ENCODE results near the gene HBEGF.

The HBEGF gene

GRCh38 chr5:140294753-140295152 is 51.6 kb downstream of the HBEGF start:
- TF ChIP-seq ESRRG (CRISPR knock-in tag; IDR thresholded peaks at IDR 0.05): no peak
- no peak for TF ChIP-seq ZNF8 (CRISPR knock-in tag; IDR thresholded peaks at IDR 0.05)
- no peak for TF ChIP-seq OSR1 (CRISPR knock-in tag; IDR thresholded peaks at IDR 0.05)
- no peak for TF ChIP-seq RARB (CRISPR knock-in tag; IDR thresholded peaks at IDR 0.05)
- no peak for TF ChIP-seq GLIS3 (CRISPR knock-in tag; IDR thresholded peaks at IDR 0.05)
- TF ChIP-seq CREB5 (CRISPR knock-in tag; IDR thresholded peaks at IDR 0.05; ENCODE audit: low read depth): no peak
- ATAC-seq: no peak

DNA sequence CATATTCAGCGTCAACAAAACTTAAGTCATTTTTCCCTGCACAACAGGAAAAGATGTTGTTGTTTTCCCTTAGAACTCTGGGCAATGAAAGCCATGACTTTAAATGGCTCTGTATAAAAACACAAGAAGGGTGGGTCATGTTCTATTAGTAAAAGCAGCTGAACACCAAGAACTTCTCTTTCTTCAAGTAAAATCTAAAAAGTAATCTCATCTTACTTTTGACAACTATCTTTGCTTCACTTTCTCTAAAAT is 52.6 kb downstream of the HBEGF start:
- no peak for ATAC-seq
- TF ChIP-seq SNAI2 (CRISPR knock-in tag; IDR thresholded peaks at IDR 0.05) (0 out of 2 replicates have a peak, but pooled peaks have one; percentile 2), GLIS3 (CRISPR knock-in tag; IDR thresholded peaks at IDR 0.05) (no peak), PPARA (CRISPR knock-in tag; IDR thresholded peaks at IDR 0.05; ENCODE audit: borderline replicate concordance) (no peak), BACH2 (CRISPR knock-in tag; IDR thresholded peaks at IDR 0.05; ENCODE audit: borderline replicate concordance) (no peak), ZFP30 (CRISPR knock-in tag; IDR thresholded peaks at IDR 0.05) (no peak)

- ATAC-seq: no peak
- TF ChIP-seq ISL1 (CRISPR knock-in tag; IDR thresholded peaks at IDR 0.05) (peak; percentile 30; the same call in 1 of the 2 replicates), OSR1 (CRISPR knock-in tag; IDR thresholded peaks at IDR 0.05) (no peak), CSDC2 (CRISPR knock-in tag; IDR thresholded peaks at IDR 0.05) (peak; percentile 49; the same call in 1 of the 2 replicates), RARB (CRISPR knock-in tag; IDR thresholded peaks at IDR 0.05) (no peak), TSHZ2 (CRISPR knock-in tag; IDR thresholded peaks at IDR 0.05) (no peak), SNAI2 (CRISPR knock-in tag; IDR thresholded peaks at IDR 0.05) (0 out of 2 replicates have a peak, but pooled peaks have one; percentile 10), ZFP3 (CRISPR knock-in tag; IDR thresholded peaks at IDR 0.05) (no peak)
These were observed 53.1 kb downstream of the HBEGF start for GRCh38 chr5:140293091-140293848.

DNA sequence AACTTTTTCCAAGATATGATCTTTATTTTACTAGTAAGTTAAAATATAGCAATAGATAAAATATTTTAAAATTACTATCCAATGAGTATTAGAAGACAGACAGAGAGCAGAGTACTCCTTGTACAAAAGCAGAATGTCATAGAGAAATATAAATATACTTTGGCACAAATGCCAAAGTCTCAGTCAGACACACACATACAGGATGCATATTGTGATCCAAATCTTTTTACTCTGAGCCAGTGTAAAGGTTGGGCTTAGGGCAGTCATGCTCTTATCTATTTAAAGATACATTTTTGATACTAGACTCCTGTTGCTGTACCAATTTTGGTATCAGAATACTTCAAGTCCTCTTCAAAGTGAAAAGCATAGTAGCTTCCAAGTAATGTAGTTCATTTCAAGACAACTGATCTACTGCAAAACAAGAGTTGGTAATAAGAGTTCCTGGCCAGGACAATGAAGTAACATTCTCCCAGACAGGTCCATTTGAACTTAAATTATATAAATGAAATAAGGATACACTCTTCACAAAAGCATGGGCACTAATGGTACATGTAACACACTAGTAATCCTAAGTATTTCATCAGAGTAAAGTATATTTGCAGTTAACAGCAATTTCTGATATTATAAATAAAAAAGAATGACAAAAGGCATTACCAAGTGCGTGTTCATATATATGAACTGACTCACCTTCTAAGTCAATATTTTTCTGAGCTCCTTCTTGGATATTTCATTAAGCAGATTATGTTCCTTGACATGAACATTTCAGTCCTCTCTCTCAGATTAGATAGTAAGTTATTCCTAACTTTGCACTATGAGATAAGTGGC is 54.0 kb downstream of the HBEGF start:
- TF ChIP-seq RARB (CRISPR knock-in tag; IDR thresholded peaks at IDR 0.05) (no peak), BACH2 (CRISPR knock-in tag; IDR thresholded peaks at IDR 0.05; ENCODE audit: borderline replicate concordance) (no peak), ZFP30 (CRISPR knock-in tag; IDR thresholded peaks at IDR 0.05) (0 out of 2 replicates have a peak, but pooled peaks have one; percentile 8), ESRRG (CRISPR knock-in tag; IDR thresholded peaks at IDR 0.05) (no peak), ISL1 (CRISPR knock-in tag; IDR thresholded peaks at IDR 0.05) (peak; percentile 93), ZC3H10 (CRISPR knock-in tag; IDR thresholded peaks at IDR 0.05) (no peak), OSR1 (CRISPR knock-in tag; IDR thresholded peaks at IDR 0.05) (no peak), TOX (CRISPR knock-in tag; IDR thresholded peaks at IDR 0.05; ENCODE audit: borderline replicate concordance) (no peak), SNAI2 (CRISPR knock-in tag; IDR thresholded peaks at IDR 0.05) (0 out of 2 replicates have a peak, but pooled peaks have one; percentile 47), ZNF8 (CRISPR knock-in tag; IDR thresholded peaks at IDR 0.05) (no peak), CSDC2 (CRISPR knock-in tag; IDR thresholded peaks at IDR 0.05) (no peak), CREB5 (CRISPR knock-in tag; IDR thresholded peaks at IDR 0.05; ENCODE audit: low read depth) (peak; percentile 63; the same call in 1 of the 2 replicates), ZFP3 (CRISPR knock-in tag; IDR thresholded peaks at IDR 0.05) (peak; percentile 73)
- TF ChIP-seq, protein P1, sequence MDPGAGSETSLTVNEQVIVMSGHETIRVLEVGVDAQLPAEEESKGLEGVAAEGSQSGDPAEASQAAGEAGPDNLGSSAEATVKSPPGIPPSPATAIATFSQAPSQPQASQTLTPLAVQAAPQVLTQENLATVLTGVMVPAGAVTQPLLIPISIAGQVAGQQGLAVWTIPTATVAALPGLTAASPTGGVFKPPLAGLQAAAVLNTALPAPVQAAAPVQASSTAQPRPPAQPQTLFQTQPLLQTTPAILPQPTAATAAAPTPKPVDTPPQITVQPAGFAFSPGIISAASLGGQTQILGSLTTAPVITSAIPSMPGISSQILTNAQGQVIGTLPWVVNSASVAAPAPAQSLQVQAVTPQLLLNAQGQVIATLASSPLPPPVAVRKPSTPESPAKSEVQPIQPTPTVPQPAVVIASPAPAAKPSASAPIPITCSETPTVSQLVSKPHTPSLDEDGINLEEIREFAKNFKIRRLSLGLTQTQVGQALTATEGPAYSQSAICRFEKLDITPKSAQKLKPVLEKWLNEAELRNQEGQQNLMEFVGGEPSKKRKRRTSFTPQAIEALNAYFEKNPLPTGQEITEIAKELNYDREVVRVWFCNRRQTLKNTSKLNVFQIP (CRISPR knock-in tag; IDR thresholded peaks at IDR 0.05; ENCODE audit: borderline replicate concordance, low read depth): no peak
- TF ChIP-seq, protein P2, sequence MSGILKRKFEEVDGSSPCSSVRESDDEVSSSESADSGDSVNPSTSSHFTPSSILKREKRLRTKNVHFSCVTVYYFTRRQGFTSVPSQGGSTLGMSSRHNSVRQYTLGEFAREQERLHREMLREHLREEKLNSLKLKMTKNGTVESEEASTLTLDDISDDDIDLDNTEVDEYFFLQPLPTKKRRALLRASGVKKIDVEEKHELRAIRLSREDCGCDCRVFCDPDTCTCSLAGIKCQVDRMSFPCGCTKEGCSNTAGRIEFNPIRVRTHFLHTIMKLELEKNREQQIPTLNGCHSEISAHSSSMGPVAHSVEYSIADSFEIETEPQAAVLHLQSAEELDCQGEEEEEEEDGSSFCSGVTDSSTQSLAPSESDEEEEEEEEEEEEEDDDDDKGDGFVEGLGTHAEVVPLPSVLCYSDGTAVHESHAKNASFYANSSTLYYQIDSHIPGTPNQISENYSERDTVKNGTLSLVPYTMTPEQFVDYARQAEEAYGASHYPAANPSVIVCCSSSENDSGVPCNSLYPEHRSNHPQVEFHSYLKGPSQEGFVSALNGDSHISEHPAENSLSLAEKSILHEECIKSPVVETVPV (CRISPR knock-in tag; IDR thresholded peaks at IDR 0.05): no peak
- TF ChIP-seq, protein P3, sequence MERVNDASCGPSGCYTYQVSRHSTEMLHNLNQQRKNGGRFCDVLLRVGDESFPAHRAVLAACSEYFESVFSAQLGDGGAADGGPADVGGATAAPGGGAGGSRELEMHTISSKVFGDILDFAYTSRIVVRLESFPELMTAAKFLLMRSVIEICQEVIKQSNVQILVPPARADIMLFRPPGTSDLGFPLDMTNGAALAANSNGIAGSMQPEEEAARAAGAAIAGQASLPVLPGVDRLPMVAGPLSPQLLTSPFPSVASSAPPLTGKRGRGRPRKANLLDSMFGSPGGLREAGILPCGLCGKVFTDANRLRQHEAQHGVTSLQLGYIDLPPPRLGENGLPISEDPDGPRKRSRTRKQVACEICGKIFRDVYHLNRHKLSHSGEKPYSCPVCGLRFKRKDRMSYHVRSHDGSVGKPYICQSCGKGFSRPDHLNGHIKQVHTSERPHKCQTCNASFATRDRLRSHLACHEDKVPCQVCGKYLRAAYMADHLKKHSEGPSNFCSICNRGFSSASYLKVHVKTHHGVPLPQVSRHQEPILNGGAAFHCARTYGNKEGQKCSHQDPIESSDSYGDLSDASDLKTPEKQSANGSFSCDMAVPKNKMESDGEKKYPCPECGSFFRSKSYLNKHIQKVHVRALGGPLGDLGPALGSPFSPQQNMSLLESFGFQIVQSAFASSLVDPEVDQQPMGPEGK (CRISPR knock-in tag; IDR thresholded peaks at IDR 0.05; ENCODE audit: borderline replicate concordance): 0 out of 2 replicates have a peak, but pooled peaks have one; percentile 9
- peak; percentile 17 for ATAC-seq
